Neural progenitor cell (in vitro differentiated cells): ENCODE results near the gene DHH. TPM values are rescaled to one million over a fixed set of nuclear protein-coding genes. Genes with fewer than 3 reads are reported as not detected.

Source experiments
- DNase-seq: peaks from one replicate; pipeline ENCODE4 v3.0.0-alpha.2; 2016; ENCODE audit warnings: low spot score
- H2AFZ ChIP-seq: fragments of 200-600 bp; sonication (generic); replicated peaks from 2 replicates; pipeline ENCODE4 v1.6.1; 2016; ENCODE audit warnings: antibody characterized with exemption
- H3F3A ChIP-seq: fragments of 200-600 bp; sonication (generic); 2 replicates; pipeline ENCODE4 v1.6.1; 2016; ENCODE audit warnings: antibody characterized with exemption, low read depth
- H3K27ac ChIP-seq: fragments of 200-600 bp; sonication (generic); 2 replicates; pipeline ENCODE4 v1.5.1; 2016; ENCODE audit warnings: mild to moderate bottlenecking
- H3K27me3 ChIP-seq: fragments of 200-600 bp; sonication (generic); 2 replicates; pipeline ENCODE4 v1.6.1; 2016; ENCODE audit warnings: mild to moderate bottlenecking, moderate library complexity
- H3K36me3 ChIP-seq: fragments of 200-600 bp; sonication (generic); 2 replicates; pipeline ENCODE4 v1.5.1; 2016
- H3K4me1 ChIP-seq: fragments of 200-600 bp; sonication (generic); 2 replicates; pipeline ENCODE4 v1.6.1; 2016; ENCODE audit warnings: mixed run types
- H3K4me2 ChIP-seq: fragments of 200-600 bp; sonication (generic); 2 replicates; pipeline ENCODE4 v1.6.1; 2016
- H3K4me3 ChIP-seq: fragments of 200-600 bp; sonication (generic); 2 replicates; pipeline ENCODE4 v1.5.1; 2016
- H3K79me2 ChIP-seq: fragments of 200-600 bp; sonication (generic); 2 replicates; pipeline ENCODE4 v1.6.1; 2016; ENCODE audit warnings: low read depth
- H3K9ac ChIP-seq: fragments of 200-600 bp; sonication (generic); 2 replicates; pipeline ENCODE4 v1.6.1; 2016
- H3K9me3 ChIP-seq: fragments of 200-600 bp; sonication (generic); 2 replicates; pipeline ENCODE4 v1.5.1; 2016; ENCODE audit warnings: low read depth
- H4K20me1 ChIP-seq: fragments of 200-600 bp; sonication (generic); 2 replicates; pipeline ENCODE4 v1.6.1; 2016; ENCODE audit warnings: low read depth
- H3K27ac Mint-ChIP-seq: 3 replicates; pipeline ENCODE4 v1.8.0; 2021; ENCODE audit warnings: mixed read lengths
- H3K27me3 Mint-ChIP-seq: 2 replicates; pipeline ENCODE4 v1.8.0; 2022; ENCODE audit warnings: low read depth, mild to moderate bottlenecking, inconsistent platforms, moderate library complexity, mixed read lengths; ENCODE audit not compliant: insufficient read depth
- H3K36me3 Mint-ChIP-seq: 3 replicates; pipeline ENCODE4 v1.8.0; 2021; ENCODE audit warnings: mixed read lengths
- H3K4me1 Mint-ChIP-seq: 3 replicates; pipeline ENCODE4 v1.8.0; 2021; ENCODE audit warnings: mixed read lengths
- H3K4me3 Mint-ChIP-seq: 3 replicates; pipeline ENCODE4 v1.8.0; 2021; ENCODE audit warnings: mild to moderate bottlenecking, moderate library complexity, mixed read lengths
- H3K9me3 Mint-ChIP-seq: 3 replicates; pipeline ENCODE4 v1.8.0; 2020; ENCODE audit warnings: mixed read lengths
- EZH2 ChIP-seq: fragments of 200-600 bp; sonication (generic); IDR thresholded peaks from 2 replicates; pipeline ENCODE4 v1.6.1; 2017; ENCODE audit warnings: antibody characterized with exemption, mild to moderate bottlenecking, moderate library complexity
- EZH2phosphoT487 ChIP-seq: fragments of 200-600 bp; sonication (generic); IDR thresholded peaks from 2 replicates; pipeline ENCODE4 v1.6.1; 2017; ENCODE audit warnings: antibody characterized with exemption
- total RNA-seq: library from RNA; depleted of rRNA; stranded (reverse); fragments of >200 nt; gene quantifications from 2 replicates; pipeline ENCODE4 v1.2.3, GENCODE V29; 2015; ENCODE audit warnings: low replicate concordance
- TF ChIP-seq, protein P1 (sequence below): fragments of 200-600 bp; sonication (generic); IDR thresholded peaks from 2 replicates; pipeline ENCODE4 v1.5.1; 2017; ENCODE audit warnings: antibody characterized with exemption, mild to moderate bottlenecking

The DHH gene
- total RNA-seq, 1 donor from 2014 or later: not detected

DNA sequence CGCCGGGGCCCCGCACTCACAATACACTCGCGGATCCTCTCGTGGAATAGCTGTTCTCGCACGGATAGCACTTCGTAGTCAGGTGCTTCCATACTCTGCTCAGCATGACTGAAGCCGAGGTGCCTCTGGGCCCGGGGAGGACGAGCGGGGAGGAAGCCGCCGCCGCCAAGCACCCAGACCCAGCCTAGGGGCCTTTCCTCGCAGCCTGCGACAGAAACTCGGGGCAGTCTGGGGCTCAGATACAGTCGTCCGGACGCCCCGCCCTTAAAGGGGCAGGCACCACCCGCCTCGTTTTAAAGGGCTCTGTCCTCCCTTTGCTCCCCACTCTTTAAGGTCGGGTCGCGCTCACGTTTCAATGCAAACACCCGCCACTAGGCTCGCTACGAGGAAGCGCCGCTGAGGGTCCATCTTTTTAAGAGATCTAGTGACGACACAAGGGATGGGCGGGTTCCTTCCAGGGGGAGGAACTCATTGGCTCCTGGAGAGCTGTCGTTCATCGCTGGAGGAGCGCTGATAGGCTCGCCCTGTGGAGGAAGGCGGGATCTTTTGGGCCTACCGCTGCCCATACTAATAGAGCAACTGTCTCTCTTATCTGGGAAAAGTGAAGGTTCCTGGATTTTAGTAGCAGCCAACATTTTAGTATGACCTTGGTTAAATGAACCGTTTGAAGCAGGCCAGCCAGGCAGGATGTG lies 16.0 kb upstream of the DHH start, which contains the start of gene LMBR1L:
LMBR1L (minus strand) TSS at position 384 of the 692 bp plus-strand sequence; CDS start at position 92, 292 bp downstream.
- peaks cover 31% of the 10 kb centered on the region for H3K4me1 Mint-ChIP-seq
- peak within 1 kb of the TSS; percentile 51 for H3K27ac ChIP-seq
- H3K4me3 ChIP-seq: peak within 1 kb of the TSS; percentile 95
- peak within 1 kb of the TSS; percentile 97 for H3K4me3 Mint-ChIP-seq
- peaks cover 5% of the 10 kb centered on the region for H3F3A ChIP-seq
- peak within 1 kb of the TSS; percentile 60 for H3K9ac ChIP-seq
- H3K36me3 Mint-ChIP-seq: peaks cover 10% of the 10 kb centered on the region
- TF ChIP-seq, protein P1, sequence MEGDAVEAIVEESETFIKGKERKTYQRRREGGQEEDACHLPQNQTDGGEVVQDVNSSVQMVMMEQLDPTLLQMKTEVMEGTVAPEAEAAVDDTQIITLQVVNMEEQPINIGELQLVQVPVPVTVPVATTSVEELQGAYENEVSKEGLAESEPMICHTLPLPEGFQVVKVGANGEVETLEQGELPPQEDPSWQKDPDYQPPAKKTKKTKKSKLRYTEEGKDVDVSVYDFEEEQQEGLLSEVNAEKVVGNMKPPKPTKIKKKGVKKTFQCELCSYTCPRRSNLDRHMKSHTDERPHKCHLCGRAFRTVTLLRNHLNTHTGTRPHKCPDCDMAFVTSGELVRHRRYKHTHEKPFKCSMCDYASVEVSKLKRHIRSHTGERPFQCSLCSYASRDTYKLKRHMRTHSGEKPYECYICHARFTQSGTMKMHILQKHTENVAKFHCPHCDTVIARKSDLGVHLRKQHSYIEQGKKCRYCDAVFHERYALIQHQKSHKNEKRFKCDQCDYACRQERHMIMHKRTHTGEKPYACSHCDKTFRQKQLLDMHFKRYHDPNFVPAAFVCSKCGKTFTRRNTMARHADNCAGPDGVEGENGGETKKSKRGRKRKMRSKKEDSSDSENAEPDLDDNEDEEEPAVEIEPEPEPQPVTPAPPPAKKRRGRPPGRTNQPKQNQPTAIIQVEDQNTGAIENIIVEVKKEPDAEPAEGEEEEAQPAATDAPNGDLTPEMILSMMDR: peak; percentile 56
- TF ChIP-seq EZH2 (no peak), EZH2phosphoT487 (no peak)
- no peaks in the 10 kb centered on the region for H3K9me3 Mint-ChIP-seq
- H4K20me1 ChIP-seq: peaks cover 43% of the 10 kb centered on the region
- peaks cover 40% of the 10 kb centered on the region for H3K79me2 ChIP-seq
- H3K4me1 ChIP-seq: peaks cover 6% of the 10 kb centered on the region
- no peaks in the 10 kb centered on the region for H3K9me3 ChIP-seq
- peak within 1 kb of the TSS; percentile 97 for H3K27ac Mint-ChIP-seq
- H3K27me3 Mint-ChIP-seq: peaks cover 11% of the 10 kb centered on the region
- H2AFZ ChIP-seq: peak within 1 kb of the TSS; percentile 86
- peak; percentile 99 for DNase-seq
- H3K27me3 ChIP-seq: no peaks in the 10 kb centered on the region
- H3K4me2 ChIP-seq: peak within 1 kb of the TSS; percentile 88
- no peaks in the 10 kb centered on the region for H3K36me3 ChIP-seq

DNA sequence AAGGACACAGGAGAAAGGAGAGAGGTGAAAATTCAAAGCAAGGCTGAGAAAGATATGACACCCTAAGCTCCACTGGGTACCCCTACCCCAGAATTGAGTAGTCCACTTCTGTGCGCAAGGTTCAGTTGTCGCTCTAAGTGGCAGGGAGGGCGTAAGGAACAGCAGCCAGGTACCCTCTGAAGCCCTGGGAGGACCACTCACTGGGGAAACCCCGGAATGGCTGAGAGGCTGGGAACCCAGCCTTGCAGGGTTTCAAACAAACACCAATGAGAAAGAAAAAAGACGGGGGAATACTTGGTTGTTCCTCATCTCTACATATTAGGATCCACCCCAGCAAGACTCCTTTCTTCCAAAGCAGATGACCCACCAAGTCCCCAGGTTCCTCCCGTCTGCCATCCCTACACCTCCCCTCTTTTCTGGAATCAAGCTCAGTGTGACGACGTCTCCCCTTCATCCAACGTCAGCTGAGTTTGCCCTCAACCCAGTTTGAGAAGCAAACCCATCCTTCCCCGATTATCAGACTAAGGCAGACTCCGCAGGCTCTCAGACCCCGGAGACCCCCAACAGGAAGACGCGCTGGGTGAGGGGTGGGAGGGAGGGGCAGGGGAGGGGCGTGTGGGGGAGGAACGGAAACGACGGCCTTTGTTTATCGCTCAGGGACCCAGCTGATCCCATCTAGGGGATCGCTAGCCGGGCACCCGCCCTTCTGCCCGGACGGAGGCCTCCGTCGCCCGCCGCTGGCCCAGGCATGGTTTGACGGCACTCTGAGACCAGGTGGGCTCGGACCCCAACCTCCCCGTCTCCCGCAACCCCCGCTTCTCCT lies 15.3 kb upstream of the DHH start:
- H3K27me3 Mint-ChIP-seq: peaks cover 5% of the 10 kb centered on the region
- H3K4me2 ChIP-seq: peak overlapping the region; percentile 88
- peaks cover 10% of the 10 kb centered on the region for H3K36me3 Mint-ChIP-seq
- H3K9ac ChIP-seq: peak overlapping the region; percentile 60
- TF ChIP-seq, protein P1: no peak
- TF ChIP-seq EZH2: no peak
- no peak for TF ChIP-seq EZH2phosphoT487
- peaks cover 6% of the 10 kb centered on the region for H3K4me1 ChIP-seq
- H3K27ac ChIP-seq: peak overlapping the region; percentile 51
- H3K4me1 Mint-ChIP-seq: peaks cover 29% of the 10 kb centered on the region
- no peaks in the 10 kb centered on the region for H3K27me3 ChIP-seq
- H3K9me3 ChIP-seq: no peaks in the 10 kb centered on the region
- peaks cover 50% of the 10 kb centered on the region for H4K20me1 ChIP-seq
- peaks cover 5% of the 10 kb centered on the region for H3F3A ChIP-seq
- peaks cover 40% of the 10 kb centered on the region for H3K79me2 ChIP-seq
- H2AFZ ChIP-seq: peak overlapping the region; percentile 86
- peak overlapping the region; percentile 97 for H3K27ac Mint-ChIP-seq
- H3K36me3 ChIP-seq: no peaks in the 10 kb centered on the region
- H3K4me3 ChIP-seq: peak overlapping the region; percentile 95
- H3K4me3 Mint-ChIP-seq: peak overlapping the region; percentile 97
- no peaks in the 10 kb centered on the region for H3K9me3 Mint-ChIP-seq
- DNase-seq: peak; percentile 72

DNA sequence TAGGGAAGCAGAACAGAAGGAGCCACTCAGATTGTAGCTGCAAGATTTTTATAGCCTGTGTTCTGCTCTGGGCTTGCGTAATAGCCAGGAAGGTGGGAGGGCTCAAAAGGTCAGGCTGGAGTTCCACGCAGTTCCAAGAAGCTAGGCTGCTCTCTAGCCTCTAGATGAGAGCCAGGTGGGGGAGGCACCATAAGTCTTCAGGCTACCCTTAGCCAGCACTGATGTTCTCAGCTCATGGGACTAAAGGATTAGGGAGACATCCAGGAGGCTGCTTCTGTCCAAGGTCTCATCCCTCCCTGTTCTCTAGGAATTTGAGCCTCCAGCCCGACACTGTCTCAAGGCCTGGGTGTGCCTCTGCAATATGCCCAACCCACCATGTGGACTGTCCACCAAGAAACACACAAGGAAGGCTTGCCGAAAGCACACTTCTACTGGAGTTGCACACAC lies 14.4 kb upstream of the DHH start:
- Histone ChIP-seq H3K79me2 (peaks cover 40% of the 10 kb centered on the region), H3K27ac (no peak overlapping the region), H3K36me3 (no peaks in the 10 kb centered on the region), H3K4me2 (peak overlapping the region; percentile 88), H3K27me3 (no peaks in the 10 kb centered on the region), H3K9me3 (no peaks in the 10 kb centered on the region), H3K4me1 (peaks cover 6% of the 10 kb centered on the region), H3K9ac (no peak overlapping the region), H3F3A (peaks cover 5% of the 10 kb centered on the region), H2AFZ (no peak overlapping the region), H4K20me1 (peaks cover 58% of the 10 kb centered on the region), H3K4me3 (peak overlapping the region; percentile 95)
- Mint-ChIP-seq H3K27me3 (peaks cover 5% of the 10 kb centered on the region), H3K9me3 (no peaks in the 10 kb centered on the region), H3K36me3 (peaks cover 17% of the 10 kb centered on the region), H3K4me1 (peaks cover 29% of the 10 kb centered on the region), H3K4me3 (peak overlapping the region; percentile 97), H3K27ac (peak overlapping the region; percentile 25)
- TF ChIP-seq, protein P1: no peak
- TF ChIP-seq EZH2phosphoT487 (no peak), EZH2 (no peak)
- DNase-seq: no peak
